Stimulated activated CD4-positive, alpha-beta T cell treated with anti-CD3 and anti-CD28 coated beads, Interleukin-2, amount 100 ng/mL, for 4 hours (primary cell): ENCODE results near the gene SLC35F6.
"Not testable (repeated sequence)": the region's sequence is repeated elsewhere in the genome, so short reads cannot be mapped to it uniquely, and the experiment has no call there.

Experiments
- DNase-seq: peaks from one replicate; pipeline ENCODE4 v3.0.0-alpha.2; 2020; ENCODE audit warnings: low read depth

The SLC35F6 gene

DNA sequence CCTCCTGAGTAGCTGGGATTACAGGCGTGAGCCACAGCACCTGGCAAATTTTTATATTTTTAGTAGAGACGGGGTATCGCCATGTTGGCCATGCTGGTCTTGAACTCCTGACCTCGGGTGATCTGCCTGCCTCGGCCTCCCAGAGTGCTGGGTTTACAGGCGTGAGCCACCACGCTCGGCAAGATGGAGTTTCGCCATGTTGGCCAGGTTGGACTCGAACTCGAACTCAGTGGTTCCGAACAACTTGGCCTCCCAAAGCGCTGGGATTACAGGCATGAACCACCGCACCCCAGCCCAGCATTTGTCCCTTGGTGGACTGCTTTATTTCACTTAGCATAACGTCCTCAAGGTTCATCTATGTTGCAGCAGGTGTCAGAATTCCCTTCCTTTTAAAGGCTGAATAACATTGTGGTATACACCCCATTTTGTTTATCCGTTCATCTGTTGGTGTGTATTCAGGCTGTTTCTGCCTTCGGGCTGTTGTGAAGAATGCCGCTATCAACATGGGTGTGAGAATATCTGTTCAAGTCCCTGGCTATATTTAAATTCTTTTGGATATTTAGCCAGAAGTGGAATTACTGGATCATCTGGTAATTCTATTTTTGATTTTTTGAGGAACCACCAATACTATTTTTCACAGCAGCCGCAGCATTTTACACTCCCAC lies 20.6 kb downstream of the SLC35F6 start:
- no peak for DNase-seq

DNA sequence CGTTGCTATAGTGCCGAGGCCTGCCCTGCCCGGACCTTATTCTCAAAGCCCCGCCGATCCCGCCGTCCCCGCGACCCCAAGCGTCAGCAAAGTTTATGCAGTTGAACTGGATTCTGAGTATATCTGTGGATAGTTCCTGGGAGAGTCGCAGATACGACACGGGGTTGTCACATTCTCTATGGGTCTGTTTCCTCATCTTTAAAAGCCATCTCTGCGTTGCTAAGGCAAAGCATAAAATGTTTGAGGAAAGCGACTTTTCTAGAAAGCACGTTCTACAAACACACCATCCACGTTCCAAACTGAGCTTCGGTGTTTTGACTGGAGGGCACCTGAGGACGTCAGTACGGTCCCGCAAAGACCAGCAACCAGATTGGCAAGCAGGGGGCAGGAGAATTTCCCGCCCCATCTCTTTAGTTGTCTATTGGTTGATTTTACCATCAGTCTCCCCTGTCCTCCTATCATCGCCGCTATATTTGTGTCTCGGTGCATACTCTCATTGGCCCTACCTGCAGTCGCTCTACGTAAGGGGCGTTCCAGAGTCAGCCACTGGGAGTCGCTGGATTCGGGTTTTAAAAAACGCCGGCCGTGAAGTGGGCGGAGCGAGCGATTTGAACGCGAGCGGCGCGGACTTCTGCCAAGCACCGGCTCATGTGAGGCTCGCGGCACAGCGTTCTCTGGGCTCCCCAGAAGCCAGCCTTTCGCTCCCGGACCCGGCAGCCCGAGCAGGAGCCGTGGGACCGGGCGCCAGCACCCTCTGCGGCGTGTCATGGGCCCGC lies 21.5 kb downstream of the SLC35F6 start, which contains the start of gene CENPA:
Gene CENPA (plus strand): TSS at position 626 of the 776 bp plus-strand sequence. CDS start 141 bp downstream, at position 767.
- DNase-seq, result peak; percentile 92

DNA sequence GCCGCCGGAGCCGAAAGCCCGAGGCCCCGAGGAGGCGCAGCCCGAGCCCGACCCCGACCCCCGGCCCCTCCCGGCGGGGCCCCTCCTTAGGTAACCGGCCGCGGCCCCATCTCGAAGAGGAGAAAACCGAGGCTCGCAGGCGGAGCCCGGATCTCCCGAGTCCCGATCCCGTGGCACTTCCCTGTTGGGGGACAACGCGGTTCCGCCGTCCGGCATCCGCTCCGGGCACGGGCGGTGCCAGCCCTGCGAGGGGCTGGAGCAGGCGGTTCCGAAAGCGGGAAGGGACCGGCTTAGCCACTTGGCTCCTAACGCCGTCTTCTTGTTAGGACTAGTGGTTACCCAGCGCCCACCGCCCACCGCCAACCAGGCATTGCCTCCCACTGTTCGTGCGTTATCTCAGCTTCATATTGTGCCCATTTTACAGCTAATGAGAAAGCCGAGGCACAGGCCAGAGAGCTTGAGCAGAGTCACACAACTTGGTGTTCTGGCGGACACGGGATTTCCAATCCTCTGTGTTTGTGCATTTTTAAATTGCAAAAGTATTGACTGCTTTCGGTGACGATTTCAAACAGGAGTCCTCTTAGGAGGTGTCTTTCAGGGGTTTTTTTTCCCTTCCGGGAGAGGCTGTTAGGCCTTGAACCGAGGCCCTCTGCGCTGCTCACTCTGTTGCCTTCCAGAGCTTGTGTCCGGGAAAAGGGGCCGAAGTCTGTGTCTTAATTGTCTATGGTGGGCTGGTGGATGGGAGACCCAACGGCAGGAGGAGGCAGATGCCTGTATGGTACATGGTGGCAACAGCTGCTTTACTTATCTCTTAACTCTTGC lies 22.3 kb downstream of the SLC35F6 start:
- DNase-seq, result no peak

DNA sequence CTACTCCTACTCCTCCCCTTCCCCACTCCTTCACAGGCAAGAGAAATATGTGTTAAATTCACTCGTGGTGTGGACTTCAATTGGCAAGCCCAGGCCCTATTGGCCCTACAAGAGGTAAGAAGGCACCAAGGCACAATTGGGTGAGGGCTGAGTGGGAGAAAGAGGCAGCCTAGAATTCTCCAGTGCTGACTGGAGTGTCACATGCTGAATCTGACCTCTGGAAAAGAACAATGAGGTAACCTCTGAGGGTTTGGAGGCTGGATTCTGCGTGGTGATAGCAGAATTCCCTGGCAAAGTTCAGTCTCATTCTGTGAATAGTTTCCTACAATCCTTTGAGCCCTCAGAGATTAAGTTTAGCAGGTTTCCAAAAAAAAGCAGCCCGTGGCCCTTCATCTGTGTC lies 28.6 kb downstream of the SLC35F6 start:
- no peak for DNase-seq

DNA sequence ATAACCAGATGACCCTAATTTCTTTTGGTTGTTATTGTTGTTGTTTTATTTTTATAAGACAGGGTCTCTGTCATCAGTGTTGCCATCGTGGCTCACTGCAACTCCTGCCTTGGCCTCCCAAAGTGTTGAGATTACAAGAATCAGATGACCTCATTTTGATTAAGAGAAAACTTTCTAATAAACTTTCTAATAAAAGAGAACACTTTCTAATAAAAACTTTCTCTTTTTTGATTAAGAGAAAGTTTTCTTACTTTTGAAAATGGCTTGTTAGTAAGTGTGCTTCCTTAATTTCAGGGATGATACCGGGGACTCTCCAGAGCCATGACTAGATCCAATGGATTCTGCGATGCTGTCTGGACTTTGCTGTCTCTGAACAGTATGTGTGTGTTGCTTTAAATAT lies 29.4 kb downstream of the SLC35F6 start:
- DNase-seq, result no peak

DNA sequence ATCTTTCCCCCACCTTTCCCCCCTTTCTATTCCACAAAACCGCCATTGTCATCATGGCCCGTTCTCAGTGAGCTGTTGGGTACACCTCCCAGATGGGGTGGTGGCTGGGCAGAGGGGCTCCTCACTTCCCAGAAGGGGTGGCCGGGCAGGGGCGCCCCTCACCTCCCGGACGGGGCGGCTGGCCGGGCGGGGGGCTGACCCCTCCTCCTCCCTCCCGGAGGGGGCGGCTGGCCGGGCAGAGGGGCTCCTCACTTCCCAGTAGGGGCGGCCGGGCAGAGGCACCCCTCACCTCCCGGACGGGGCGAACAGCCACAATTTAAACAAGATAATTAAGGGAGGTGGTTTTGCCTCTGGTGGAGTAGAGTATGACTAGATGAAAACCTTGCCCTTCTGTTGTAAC lies 31.1 kb downstream of the SLC35F6 start:
- not testable (repeated sequence) for DNase-seq

DNA sequence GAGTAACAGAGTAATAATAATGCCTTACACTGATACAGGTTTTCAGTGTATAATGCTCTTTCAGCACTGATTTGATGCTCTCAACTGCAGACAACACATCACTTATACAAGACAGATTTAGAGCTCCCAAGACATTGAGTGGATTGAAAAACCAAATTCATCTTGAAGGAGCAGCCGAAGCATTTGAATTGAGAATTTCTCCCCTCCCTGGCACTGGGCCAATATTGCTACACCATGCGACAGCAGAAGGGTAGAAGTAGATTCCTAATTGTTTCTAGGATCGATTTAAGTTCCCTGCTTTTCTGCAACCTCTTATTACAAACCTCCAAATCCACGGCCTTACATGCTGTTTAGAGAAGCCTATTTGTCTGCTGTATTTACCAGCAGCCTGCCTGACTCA lies 37.2 kb downstream of the SLC35F6 start:
- DNase-seq, result no peak

DNA sequence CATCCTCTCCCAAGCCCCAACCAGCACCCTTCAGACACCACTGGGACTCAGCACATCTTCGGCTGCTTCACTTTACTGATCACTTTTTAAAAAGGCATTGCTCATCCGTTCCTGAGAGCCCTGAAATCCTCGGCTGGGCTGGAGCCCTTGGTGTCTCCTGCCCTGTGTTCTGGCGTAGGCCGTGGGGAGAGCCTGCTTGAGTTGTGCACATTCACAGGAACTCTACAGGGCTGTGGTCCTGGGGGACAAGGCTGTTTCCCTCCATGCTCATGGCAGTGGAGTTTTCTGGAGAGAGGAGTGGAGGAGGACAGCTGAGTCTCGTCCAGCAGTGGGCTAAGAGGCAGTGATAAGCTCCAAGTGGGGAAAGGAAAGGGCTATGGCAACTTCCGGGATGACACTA lies 37.7 kb downstream of the SLC35F6 start:
- DNase-seq, result no peak

DNA sequence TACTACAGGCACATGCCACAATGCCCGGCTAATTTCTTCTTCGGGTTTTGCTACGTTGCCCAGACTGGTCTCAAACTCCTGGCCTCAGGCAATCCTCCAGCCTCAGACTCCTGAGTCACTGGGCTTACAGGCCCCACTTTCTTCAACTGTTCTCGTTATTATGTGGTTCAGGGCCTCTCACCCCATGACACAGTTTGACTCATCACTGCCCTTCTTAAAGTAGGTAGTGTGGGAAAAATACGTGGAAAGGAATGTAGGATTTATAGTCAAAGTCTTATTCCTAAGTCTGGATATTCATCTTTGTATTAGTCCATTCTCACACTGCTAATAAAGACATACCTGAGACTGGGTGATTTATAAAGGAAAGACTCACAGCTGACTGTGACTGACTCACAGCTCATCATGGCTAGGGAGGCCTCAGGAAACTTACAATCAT lies 41.2 kb downstream of the SLC35F6 start:
- no peak for DNase-seq

DNA sequence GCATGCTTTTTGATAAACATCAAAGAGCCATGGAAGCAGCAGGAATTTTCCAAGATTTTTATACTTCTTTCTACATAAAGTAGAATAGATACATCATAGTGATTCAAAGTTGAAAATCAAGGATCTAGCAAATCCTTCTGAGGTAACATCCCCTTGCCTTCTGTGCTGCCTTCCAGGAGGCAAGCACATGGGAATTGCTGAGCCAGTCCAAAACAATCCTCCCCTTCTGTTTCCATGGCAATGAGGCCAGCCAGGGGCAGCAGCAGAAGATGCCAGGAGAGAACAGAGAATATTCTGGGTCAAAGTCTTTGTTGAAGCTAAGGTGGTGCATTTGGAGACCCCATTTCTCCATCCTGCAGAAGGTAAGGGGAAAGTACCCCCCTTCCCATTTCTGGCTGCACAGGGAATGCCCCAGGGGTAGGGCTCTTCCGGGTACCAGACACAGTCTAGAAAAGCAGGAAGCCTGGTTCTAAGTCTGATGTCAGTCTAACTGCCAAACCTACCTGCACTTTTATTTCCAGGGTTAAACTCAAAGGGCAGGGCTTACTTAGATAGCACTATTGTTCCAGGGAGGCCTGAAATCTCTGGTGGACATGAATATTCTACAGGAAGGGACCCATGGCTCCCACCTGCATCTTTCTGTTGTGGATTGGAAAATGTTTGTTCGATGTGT lies 43.8 kb downstream of the SLC35F6 start:
- DNase-seq, result no peak

DNA sequence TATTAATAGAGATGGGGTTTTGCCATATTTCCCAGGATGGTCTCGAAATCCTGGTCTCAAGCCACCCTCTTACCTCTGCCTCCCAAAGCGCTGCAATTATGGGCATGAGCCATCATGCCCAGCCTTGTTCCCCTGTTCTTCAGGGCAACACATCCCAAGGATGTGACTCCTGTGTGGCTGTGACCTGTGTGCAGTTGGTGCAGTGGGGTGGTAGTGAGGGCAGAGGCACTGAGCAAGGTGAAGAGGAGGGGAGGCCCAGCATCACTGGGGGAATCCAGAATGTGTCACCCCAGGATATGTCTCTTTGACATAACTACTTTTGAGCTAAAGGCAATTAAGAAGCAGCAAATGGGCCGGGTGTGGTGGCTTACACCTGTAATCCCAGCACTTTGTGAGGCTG lies 45.1 kb downstream of the SLC35F6 start:
- no peak for DNase-seq

DNA sequence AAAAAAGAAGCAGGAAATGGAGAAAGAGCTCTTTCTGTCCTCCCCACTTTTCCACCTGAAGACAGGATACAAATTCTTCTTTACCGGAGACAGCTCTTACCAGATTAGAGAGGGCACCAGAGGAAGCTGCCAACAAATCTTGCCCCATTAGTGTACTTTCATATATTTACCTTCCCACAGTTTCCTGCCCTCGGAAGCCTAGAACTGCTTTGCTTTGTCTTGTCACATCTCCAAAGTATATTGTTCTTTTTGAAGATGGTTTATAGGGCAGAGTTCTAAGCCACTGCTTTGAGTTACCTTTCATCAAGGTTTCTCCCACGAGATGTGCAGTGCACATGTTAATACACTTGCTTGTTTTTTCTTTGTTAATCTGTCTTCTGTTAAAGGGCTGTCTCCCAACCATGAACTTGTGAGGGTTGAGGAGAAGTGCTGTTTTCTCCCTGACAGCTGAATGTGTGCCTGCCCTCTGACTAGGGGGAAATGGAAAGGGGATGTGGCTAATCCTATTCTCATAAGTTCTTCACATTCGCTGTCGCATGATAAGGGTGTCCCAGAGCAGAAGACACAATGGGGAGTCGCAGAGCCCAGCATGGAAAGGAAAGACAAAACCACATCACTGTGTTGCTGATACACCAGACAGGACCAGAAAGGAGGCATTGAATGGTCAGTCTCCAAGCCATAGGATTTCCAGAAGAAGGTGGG lies 45.9 kb downstream of the SLC35F6 start:
- no peak for DNase-seq

DNA sequence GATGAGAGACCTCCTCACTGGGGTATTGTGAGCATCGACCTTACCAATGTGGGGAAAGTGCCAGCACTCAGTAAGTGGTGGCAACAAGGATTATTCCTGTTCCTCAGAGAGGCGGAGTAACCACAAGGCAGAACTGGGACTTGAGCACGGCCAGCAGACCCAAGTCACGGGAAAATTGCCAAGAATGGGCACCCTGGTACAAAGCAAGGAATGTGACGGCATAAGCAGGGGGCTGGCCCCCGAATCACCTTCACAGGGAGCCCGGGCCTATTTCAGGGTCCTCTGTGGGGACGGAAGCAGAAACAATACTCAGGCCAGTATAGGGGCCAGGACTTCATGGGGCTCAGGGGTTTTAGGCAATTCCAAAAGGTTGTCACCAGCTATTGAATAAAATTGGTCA lies 47.2 kb downstream of the SLC35F6 start:
- no peak for DNase-seq

DNA sequence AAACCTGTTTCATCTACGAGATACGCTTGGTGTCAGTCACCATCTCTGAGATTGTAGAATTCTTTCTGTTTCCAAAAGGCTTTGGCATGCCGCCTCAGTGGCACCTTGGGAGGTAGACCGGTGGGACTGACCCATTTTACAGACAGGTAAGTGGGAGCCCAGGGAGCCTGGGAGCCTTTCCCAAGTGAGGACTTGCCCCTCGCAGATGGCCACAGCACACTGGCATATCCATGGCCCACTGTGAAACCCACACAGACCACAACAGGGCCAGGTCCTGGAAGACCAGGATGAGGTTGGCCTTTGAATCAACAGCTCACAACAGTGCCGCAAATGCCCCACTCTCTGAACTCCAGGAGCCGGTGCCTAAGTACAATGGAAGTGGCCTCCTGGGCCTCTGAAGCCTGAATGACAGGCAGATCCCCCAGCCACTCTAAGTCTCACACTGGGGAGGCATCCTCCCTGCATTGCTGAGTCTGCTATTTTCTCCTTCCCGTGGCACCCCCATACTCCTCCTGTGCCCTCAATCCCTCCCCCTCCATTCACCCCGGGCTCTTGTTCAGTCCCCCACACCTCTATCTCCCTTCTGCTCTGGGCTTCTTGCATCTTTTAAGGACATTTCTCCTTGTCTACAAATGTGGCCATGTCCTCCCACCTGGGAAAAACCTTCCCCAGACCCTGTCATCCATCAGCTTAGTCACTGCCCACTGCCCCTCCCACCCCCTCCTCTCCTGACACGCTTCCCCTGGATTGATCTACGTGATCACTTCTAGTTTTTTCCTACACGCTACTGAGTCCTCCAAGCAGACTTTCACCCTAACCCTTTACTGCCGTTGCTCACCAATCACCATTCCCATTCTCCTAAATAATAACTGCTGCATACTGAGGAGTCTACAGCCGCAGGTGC lies 48.0 kb downstream of the SLC35F6 start:
- no peak for DNase-seq

DNA sequence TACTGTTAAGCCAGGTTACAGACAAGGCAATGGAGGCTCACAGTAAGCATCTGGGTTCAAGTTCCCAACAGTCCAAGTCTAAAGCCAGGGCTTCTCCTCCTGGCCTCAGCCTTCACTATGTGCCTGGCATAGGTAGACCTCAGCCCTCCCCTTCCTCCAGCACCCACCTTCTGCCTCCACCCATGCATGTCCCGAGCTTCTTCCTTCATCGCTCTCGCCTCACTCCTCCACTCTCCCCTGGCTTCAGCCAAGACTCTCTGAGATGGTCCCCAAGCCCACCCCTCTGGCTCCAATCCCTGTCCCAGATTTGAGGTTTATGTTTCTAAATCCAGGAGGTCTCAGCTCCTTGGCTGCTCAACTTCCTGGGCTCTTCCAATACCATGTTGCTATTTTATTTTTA lies 48.6 kb downstream of the SLC35F6 start:
- no peak for DNase-seq

DNA sequence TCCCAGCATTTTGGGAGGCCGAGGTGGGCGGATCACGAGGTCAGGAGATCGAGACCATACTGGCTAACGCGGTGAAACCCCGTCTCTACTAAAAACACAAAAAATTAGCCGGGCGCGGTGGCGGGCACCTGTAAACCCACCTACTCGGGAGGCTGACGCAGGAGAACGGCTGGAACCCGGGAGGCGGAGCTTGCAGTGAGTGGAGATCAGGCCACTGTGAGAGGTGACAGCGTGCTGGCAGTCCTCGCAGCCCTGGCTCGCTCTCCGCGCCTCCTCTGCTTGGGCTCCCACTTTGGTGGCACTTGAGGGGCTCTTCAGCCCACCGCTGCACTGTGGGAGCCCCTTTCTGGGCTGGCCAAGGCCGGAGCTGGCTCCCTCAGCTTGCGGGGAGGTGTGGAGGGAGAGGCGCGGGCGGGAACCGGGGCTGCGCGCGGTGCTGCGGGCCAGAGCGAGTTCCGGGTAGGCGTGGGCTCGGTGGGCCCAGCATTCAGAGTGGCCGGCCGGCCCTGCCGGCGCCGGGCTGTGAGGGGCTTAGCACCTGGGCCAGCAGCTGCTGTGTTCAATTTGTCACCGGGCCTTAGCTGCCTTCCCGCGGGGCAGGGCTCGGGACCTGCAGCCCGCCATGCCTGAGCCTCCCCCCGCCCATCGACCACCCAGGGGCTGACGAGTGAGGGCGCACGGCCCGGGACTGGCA lies 50.1 kb downstream of the SLC35F6 start:
- not testable (repeated sequence) for DNase-seq

DNA sequence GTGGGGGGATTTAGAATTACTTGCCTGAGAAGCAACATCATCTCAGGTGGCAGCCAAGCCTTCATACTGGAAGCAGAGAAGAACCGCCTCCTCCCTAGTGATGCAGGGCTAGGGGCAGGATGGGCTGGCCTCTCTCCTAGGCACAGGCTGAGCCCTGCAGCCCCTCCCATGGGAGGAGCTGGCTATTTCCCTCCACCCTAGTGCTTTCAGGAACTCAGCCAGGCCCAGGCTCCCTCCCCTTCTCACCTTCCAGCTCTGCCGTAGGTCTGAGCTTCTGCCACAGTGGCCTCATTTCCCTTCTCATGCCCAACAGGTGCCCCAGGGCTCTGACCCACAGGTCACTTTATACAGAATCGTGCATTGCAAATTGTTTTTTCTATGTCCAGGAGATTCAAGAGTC lies 52.8 kb downstream of the SLC35F6 start:
- DNase-seq, result no peak

DNA sequence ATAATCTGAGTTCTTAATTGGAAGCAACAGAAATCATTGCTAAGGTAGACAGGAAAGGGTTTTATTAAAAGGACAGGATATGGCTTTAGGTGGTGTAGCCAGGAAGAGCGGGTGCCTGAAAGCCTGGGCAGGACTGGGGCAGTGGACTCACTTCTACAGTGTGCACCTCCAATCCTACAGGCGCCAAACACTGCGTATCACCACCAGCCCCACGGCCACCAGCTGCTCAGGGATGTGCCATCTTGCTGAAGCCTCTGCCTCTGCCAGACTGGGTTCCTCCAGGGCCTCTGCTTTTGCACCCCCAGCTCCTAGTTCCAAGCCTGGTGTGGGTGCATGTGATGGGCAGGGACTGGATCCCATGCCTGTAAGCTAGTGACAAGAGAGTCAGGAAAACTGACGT lies 54.2 kb downstream of the SLC35F6 start:
- no peak for DNase-seq

DNA sequence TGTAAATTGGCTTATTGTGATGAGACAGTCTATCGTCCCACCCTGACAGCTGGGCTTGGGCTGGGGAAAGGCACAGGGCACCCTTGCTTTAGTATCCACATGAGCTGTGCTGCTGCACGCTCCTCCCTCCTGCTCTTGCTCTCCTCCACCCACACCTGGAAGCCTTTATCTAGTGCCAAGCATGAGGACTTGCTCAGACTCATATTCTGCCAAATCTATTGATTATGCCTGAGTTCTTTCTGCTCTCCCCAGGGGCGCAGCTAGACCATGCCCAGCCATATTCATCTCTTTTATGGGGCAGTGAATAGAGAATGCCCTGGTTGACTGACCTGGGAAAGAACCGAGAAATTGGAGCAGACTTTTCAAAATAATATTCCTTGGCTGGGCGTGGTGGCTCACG lies 54.9 kb downstream of the SLC35F6 start:
- DNase-seq, result no peak

DNA sequence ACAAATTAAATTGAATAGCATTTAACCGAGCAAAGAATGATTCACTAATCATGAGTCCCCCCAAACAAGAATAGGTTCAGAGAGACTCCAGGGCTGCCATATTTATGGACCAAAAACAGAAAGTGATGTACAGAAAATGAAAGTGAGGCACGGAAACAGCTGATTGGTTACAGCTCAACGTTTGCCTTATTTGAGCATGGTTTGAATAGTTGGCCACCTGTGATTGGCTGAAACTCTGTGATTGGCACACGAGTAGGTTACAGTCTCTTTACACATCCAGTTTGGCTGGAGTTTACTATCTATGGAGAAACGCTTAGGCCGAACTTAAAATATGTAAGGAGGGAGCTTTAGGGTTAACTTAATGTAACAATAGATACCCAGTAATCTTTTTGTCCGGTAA lies 56.8 kb downstream of the SLC35F6 start:
- no peak for DNase-seq
